Measurements from ENCODE around the gene NDUFAB1.

- TF ChIP-seq CTCF (IDR thresholded peaks at IDR 0.05) (no peak), POLR2A (IDR thresholded peaks at IDR 0.05) (no peak)
Measured at GRCh38 chr16:23567602-23568001, 28.5 kb downstream of the NDUFAB1 start.

Measured in thyroid gland (tissue), 4 donors.